Measurements from ENCODE around the gene CCDC33.

The CCDC33 gene

DNA sequence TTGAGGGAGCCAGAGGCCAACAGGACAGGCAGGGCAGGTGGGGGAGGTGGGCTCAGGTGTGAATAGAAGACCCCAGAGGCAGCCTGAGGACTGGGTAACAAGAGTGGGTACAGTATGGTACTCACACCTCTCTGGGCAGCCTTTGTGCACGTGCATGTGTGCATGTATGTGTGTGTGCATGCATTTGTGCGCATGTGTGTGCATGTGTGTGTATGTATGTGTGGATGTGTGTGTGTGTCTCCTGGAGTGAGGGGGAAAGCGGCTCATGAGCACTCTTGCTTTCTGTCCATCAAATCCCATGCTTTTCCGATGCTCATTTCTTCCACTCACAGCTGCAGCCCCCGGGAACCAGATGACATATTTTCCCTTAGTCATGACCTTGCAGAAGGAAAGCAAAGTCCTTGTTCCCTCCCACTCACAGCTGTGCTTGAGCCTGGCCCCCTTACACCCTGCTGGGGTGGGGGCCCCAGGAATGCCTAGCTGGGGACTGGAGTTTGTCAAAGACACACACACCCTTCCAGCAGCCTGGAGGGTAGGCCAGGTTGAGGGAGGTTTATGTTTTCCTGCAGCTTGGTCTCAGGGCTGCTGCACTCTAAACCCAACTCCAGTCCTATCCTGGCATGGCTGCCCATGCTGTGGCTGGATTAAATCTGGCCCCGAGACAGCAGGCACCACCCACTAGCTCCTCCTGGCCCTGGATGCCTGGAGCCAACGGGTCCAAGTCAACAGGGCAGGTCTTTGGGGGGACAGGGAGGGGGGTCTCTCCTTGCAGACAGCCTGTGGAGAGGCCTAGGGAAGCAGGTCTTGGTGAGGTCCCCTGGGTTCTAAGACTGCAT is 22.5 kb downstream of the CCDC33 start:
- no peak for TF ChIP-seq ZFX (IDR thresholded peaks at IDR 0.05; ENCODE audit: borderline replicate concordance)
- TF ChIP-seq, protein P1, sequence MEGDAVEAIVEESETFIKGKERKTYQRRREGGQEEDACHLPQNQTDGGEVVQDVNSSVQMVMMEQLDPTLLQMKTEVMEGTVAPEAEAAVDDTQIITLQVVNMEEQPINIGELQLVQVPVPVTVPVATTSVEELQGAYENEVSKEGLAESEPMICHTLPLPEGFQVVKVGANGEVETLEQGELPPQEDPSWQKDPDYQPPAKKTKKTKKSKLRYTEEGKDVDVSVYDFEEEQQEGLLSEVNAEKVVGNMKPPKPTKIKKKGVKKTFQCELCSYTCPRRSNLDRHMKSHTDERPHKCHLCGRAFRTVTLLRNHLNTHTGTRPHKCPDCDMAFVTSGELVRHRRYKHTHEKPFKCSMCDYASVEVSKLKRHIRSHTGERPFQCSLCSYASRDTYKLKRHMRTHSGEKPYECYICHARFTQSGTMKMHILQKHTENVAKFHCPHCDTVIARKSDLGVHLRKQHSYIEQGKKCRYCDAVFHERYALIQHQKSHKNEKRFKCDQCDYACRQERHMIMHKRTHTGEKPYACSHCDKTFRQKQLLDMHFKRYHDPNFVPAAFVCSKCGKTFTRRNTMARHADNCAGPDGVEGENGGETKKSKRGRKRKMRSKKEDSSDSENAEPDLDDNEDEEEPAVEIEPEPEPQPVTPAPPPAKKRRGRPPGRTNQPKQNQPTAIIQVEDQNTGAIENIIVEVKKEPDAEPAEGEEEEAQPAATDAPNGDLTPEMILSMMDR (IDR thresholded peaks at IDR 0.05) = no peak
- H3K27ac ChIP-seq = no peak overlapping the region

GRCh38 chr15:74259292-74259648 is 23.1 kb downstream of the CCDC33 start:
- TF ChIP-seq, protein P1 (IDR thresholded peaks at IDR 0.05) = no peak
- no peak for TF ChIP-seq ZFX (IDR thresholded peaks at IDR 0.05; ENCODE audit: borderline replicate concordance)
- no peak overlapping the region for H3K27ac ChIP-seq

- H3K27ac ChIP-seq = no peak overlapping the region
- TF ChIP-seq ZFX (IDR thresholded peaks at IDR 0.05; ENCODE audit: borderline replicate concordance) = no peak
- TF ChIP-seq, protein P1 (IDR thresholded peaks at IDR 0.05) = no peak
Observed at GRCh38 chr15:74259821-74260607, 23.9 kb downstream of the CCDC33 start.

- no peak for TF ChIP-seq ZFX (IDR thresholded peaks at IDR 0.05; ENCODE audit: borderline replicate concordance)
- TF ChIP-seq, protein P1 (IDR thresholded peaks at IDR 0.05) = no peak
- no peak overlapping the region for H3K27ac ChIP-seq
Observed at GRCh38 chr15:74261041-74261440, 24.9 kb downstream of the CCDC33 start.

DNA sequence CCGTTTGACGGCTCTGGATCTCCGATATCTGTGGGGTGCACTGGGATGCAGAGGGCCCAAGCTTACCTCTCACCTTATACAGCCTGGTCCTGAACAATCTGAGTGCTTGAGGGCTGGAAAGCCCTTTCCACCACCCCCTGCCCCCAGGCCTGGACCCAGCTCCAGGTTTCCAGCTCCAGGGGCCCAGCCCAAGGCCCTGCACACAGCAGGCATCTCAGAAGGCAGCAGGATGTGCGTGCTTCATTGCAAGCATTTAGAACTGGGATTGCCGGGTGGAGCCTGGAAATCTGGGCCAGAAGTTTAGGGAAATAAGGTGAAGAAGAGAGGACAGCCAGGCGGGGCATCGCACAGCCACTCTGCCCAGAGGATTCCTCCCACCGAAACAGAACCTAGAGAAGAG is 25.6 kb downstream of the CCDC33 start:
- TF ChIP-seq, protein P1 (IDR thresholded peaks at IDR 0.05) = no peak
- TF ChIP-seq ZFX (IDR thresholded peaks at IDR 0.05; ENCODE audit: borderline replicate concordance) = no peak
- no peak overlapping the region for H3K27ac ChIP-seq

GRCh38 chr15:74262151-74262550 is 26.0 kb downstream of the CCDC33 start:
- no peak overlapping the region for H3K27ac ChIP-seq
- no peak for TF ChIP-seq ZFX (IDR thresholded peaks at IDR 0.05; ENCODE audit: borderline replicate concordance)
- TF ChIP-seq, protein P1 (IDR thresholded peaks at IDR 0.05) = no peak

- TF ChIP-seq, protein P1 (IDR thresholded peaks at IDR 0.05) = no peak
- TF ChIP-seq ZFX (IDR thresholded peaks at IDR 0.05; ENCODE audit: borderline replicate concordance) = no peak
- H3K27ac ChIP-seq = no peak overlapping the region
Observed at GRCh38 chr15:74262625-74263024, 26.5 kb downstream of the CCDC33 start.
